Measurements from ENCODE around the gene SLC6A6.

Gene SLC6A6

DNA sequence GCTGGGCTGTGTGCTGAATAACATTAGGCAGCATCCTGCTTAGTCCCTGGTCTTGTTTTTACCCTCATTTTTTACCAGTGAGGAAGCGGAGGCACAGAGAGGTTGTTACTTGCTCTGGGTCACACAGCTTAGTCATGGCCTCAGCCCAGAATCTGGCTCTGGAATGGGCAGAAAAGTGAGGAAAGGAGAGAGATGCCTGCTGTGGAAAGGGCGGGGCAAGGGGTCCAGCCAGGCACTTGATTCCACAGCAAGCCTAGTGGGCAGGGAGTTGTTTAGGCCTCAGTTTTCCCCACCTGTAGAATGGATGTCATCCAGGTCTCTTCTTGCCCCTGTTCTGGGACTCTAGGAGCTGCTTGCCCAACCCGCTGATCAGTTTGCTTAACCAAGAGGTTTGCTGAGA, 35.9 kb downstream of the SLC6A6 start:
- DNase-seq, result no peak

DNA sequence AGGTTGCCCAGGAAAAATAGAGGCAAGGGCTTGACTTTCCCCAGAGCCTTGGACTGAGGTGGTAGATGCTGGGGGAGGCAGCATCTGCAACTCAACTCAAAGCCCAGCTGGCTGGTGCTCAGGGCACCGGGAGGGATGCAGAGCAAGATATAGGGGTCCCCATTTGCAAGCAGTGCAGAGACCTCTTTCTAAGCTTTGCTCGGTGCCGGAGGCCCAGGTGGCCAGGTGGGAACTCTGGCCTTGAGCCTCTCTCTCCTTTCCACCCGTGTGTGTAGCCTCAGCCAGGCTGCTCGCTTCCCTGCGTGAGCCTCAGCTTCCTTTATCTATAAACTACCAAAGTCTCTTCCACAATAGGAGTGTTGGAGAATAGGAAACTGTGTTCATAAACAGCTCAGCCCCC, 36.5 kb downstream of the SLC6A6 start:
- DNase-seq, result no peak

GRCh38 chr3:14439501-14440167, 37.2 kb downstream of the SLC6A6 start:
- peak; percentile 51 for DNase-seq

GRCh38 chr3:14440168-14440518, 37.7 kb downstream of the SLC6A6 start:
- no peak for DNase-seq

DNA sequence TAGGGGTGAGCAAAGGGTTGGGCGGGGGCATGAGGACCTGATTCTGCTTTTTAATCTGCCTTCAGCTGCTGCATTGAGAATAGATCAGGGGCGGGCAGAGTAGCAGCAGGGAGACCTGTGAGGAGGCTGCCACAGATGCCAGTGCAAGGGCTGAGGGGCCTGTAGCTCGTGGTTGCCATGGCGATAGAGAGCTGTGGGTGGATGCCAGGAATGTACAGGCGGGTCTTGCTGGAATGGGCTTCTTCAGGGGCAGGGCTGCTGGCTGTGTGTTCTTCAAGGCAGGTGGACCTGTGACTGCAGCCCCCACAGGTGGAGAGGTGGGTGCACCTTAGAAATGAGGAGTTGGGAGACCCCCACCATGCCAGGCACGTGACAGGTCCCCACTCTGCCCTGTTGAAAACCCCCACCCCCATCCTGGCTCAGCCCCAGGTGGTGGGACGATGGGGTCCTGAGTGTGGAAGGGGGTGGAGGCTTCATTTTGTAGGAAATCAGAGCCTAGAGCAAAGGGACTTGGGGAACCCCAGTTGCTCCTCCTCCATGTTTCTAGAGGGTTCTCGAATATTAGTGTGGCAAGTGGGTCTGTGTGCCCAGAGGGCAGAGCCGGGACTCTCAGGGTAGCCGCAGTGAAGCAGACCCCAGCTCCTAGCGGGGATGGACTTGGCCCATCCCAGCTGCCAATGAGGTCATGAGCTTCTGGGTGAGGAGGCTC, 38.3 kb downstream of the SLC6A6 start:
- DNase-seq, result no peak

DNA sequence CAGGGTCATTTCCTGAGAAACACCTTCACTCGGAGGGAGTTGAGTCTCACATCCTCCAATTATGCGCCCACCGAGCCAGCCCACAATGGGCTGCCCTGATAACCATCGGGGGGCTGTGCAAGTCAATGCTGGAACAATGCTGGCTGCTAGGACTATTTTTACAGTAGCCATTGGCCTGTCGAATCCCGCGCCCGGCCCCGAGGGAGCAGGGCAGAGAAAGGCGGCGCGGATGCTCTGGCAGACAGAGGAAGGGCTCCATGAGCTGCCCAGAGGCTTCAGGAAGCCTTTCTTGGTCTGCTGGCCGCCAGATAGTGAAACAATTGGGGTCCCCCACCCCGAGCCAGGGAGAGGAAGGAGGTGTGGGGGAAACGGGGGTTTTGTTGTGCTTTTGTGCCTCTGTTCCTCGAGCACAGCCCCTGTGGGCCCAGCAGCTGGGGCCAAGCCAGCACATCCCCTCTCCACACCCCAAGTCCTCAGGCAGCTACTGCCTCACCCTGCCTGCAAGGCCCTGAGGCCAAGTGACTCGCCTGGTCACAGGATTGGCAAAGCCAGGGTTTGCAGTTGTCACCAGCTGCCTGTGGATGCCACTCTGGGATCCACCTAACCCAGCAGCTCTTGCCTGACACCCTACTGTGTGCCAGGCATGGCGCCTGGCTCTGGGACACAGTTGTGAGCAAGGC, 39.0 kb downstream of the SLC6A6 start:
- DNase-seq, result no peak

- DNase-seq, result no peak
These were observed 39.5 kb downstream of the SLC6A6 start for GRCh38 chr3:14441920-14442300.

DNA sequence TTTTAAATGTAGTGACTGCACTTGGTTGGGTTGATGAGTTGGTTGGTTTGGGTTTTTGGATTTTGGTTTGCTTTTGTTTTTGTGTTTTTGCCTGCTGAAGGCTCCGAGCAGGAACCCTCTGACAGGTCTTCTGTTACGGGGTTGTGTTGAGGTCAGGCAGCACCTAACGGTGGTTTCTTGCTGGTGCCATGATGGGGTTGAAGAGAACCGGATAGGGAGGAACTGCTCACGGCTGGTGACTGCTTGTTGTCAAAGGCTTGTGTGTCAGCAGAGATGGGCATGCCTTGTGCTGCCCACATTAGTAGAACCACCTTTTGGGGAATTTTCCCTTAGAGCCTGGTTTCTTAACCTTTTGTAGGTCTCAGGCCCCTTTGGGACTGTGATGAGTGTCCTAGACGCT, 42.0 kb downstream of the SLC6A6 start:
- DNase-seq, result no peak

DNA sequence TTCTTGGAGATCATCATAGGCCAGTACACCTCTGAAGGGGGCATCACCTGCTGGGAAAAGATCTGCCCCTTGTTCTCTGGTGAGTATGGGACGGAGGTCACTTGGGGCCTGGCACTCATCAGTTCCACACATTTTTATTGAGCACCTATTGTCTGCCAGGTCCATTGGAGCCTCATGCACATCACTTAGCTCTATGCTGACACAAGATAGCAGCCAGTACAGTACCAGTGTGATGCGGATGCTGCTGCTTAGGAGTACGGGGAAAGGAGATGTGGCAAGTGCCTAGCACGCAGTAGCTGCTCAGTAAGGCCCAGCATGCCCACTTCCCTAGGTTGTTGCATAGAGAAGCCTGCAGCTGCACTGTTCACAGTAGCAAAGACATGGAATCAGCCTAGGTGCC, 43.4 kb downstream of the SLC6A6 start:
- no peak for DNase-seq

DNA sequence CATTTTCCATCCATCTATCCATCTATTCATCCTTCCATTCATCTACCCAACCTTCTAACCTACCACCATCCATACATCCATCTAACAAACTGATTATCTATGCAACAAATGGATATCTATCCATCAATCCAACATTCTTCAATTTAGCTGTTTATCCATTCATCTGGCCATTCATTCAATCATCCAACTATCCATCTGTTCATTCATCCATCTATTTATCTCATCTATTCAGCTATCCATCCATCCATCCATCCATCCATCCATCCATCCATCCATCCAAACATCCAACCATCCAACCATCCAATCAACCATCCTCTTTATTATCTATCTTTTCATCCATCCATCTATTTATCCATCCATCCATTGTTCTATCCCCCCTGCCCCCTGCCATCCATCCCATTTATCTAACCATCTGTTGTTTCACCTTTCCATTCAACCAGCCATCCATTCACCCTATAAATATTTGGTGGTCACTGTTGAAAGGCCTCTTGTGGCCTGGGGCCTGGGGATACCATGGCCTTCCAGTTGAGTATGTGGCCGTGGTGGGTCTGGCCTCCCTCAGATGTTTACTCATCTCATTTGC, 44.7 kb downstream of the SLC6A6 start:
- DNase-seq, result no peak

DNA sequence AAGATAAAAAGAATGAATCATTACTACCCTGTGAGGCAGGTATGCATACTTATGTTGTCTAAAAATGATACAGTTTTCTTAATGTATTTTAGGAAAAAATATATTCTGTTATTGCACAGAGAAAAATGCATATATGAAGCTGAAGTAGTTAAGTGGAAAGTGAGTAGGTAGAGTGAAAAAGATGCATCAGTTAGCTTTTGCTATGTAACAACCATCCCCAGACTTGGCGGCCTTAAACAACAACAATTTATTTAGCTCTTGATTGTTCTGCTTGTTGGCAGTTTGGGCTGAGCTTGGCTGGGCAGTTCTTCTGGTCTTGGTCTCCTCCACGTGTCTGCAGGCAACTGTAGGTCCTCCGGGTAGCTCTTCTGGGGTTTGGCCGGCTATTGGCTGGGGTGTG, 45.7 kb downstream of the SLC6A6 start:
- no peak for DNase-seq

DNA sequence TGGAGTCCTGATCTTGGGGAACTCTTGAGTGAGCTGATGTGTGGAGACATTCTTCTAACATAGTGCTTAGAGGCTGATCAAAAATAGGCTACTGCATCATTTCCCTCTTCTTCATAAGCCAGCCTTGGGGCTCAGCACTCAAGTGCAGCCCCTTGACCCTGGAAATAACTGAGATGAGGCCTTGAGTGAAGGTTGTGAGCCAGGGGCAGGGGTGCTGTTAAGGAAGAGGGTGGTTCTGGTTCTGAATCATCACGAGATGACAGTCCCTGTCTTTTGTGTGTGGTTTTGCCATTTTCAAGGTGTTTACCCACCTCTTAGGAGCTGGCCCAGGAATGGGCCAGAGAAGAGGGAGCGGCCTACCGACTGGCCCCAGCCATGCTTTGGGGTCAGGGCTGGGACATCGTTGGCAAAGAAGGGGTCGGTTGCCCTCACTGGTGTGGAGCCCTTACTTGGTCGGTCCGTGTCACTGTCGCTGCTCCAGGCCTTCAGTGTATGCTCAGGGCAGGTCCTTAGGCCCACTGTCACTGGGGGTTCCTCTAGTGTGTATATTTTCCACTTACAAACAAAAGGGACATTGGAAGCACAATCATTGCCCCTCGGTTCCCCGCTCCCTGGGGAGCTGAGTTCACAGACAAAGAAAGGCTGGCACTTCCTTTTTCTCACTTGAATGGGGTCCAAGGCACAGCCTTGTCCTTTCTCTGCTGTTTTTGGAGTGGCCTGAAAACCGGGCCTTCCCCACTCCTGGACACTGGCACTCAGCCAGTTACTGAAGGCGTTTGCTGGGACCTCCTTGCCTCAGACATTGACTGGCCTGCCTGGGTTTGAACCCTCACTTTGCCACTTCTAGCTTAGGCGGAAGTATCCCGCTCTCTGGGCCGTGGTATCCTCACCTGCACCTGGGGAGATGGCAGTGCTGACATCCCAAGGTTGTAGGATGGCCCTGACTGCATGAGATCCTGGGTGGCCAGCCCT, 46.6 kb downstream of the SLC6A6 start:
- no peak for DNase-seq

GRCh38 chr3:14450506-14450905, 48.1 kb downstream of the SLC6A6 start:
- DNase-seq, result no peak

DNA sequence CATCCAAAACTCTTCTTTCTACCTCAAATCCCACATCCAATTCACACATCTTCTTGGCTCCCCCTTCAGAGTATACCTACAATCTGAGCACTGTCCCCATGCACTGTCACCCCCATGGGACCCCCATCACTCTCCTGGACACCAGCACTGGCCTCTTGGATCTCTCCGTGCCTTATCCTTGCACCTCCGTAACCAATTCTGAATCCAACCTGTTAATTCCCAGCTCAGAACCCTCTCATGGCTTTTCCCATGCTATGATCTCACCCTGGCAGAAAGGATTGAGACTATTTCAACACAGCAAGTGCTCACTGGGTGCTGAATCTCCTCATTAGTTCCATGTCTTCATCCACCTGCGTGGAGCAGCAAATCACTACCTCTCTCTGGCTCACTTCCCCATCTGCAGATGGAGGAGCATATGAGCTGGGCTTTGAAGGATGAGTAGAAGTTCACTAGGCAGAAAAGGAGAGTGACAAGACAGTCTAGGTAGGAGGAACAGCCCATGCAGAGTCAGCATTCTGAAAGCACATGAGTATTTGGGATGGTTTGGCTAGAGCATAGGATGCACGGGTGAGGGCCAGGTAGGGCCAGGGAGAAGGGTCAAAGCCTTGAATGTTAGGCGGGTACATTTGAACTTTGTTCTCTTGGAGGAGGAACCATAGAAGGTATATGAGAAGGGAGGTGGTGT, 48.7 kb downstream of the SLC6A6 start:
- DNase-seq, result no peak

GRCh38 chr3:14451844-14452739, 49.7 kb downstream of the SLC6A6 start:
- DNase-seq, result no peak

GRCh38 chr3:14452740-14453710, 50.6 kb downstream of the SLC6A6 start:
- DNase-seq, result no peak

GRCh38 chr3:14453876-14454638, 51.7 kb downstream of the SLC6A6 start:
- no peak for DNase-seq

GRCh38 chr3:14454639-14455310, 52.4 kb downstream of the SLC6A6 start:
- DNase-seq, result no peak
